Measurements from ENCODE around the gene FABP7. TPM values are rescaled to one million over a fixed set of nuclear protein-coding genes. Genes with fewer than 3 reads are reported as not detected.

The FABP7 gene
- total and polyA plus RNA-seq, 2 donors (not counting 1 experiment from before 2014, with no cell fraction given) = not detected

- Histone ChIP-seq H3K4me2 (replicated peaks; ENCODE audit: low read depth, low read length, poor library complexity, severe bottlenecking) (no peak overlapping the region), H3K9ac (ENCODE audit: low read length) (no peak overlapping the region), H3K4me1 (ENCODE audit: control insufficient read depth in 2 of 2, insufficient read depth in 2 of 2, low read length in 2 of 2) (no peaks in the 10 kb centered on the region), H3K36me3 (replicated peaks in 1 of 2; ENCODE audit: control extremely low read depth in 1 of 2, control insufficient read depth in 1 of 2, extremely low read depth in 1 of 2, insufficient read depth in 2 of 2, low read length in 1 of 2) (no peaks in the 10 kb centered on the region), H3K9me3 (ENCODE audit: control extremely low read depth in 1 of 3, control insufficient read depth in 2 of 3, insufficient read depth in 1 of 3, low read length in 2 of 3) (no peaks in the 10 kb centered on the region), H3K27ac (ENCODE audit: low read length in 2 of 2) (no peak overlapping the region), H3K4me3 (ENCODE audit: control extremely low read depth in 1 of 5, extremely low read depth in 1 of 5, insufficient read depth in 1 of 5, low read depth in 2 of 5, low read length in 4 of 5) (no peak overlapping the region), H3K27me3 (replicated peaks in 1 of 4; ENCODE audit: control extremely low read depth in 1 of 4, control insufficient read depth in 3 of 4, insufficient read depth in 4 of 4, low read length in 3 of 4) (no peaks in the 10 kb centered on the region), H3K79me2 (ENCODE audit: control insufficient read depth, insufficient read depth, low read length) (no peaks in the 10 kb centered on the region), H2AFZ (ENCODE audit: insufficient read depth, low read depth, low read length, poor library complexity, severe bottlenecking) (no peak overlapping the region), H4K20me1 (ENCODE audit: control insufficient read depth, insufficient read depth, low read length, poor library complexity, severe bottlenecking) (no peaks in the 10 kb centered on the region)
- Mint-ChIP-seq H3K9me3 (ENCODE audit: insufficient read depth) (no peaks in the 10 kb centered on the region), H3K27ac (no peak overlapping the region), H3K4me1 (no peaks in the 10 kb centered on the region), H3K27me3 (peaks cover 6% of the 10 kb centered on the region), H3K4me3 (no peak overlapping the region)
- ATAC-seq (ENCODE audit: low read depth) (no peak), DNase-seq (no peak)
- POLR2A ChIA-PET = no interaction called here
- intact Hi-C loops (cut with micrococcal nuclease) = no loop called here
- CTCF ChIA-PET = no interaction called here
- TF ChIP-seq EZH2 (IDR thresholded peaks at IDR 0.05; ENCODE audit: borderline replicate concordance, insufficient read depth, low read depth, low read length, poor library complexity, severe bottlenecking) (no peak), CTCF (IDR thresholded peaks at IDR 0.05) (no peak)
Observed at GRCh38 chr6:122775975-122776374, 3.5 kb upstream of the FABP7 start.

- intact Hi-C loops (cut with micrococcal nuclease) = no loop called here
- CTCF ChIA-PET = no interaction called here
- Histone ChIP-seq H3K79me2 (ENCODE audit: control insufficient read depth, insufficient read depth, low read length) (no peaks in the 10 kb centered on the region), H3K9me3 (ENCODE audit: control extremely low read depth in 1 of 3, control insufficient read depth in 2 of 3, insufficient read depth in 1 of 3, low read length in 2 of 3) (no peaks in the 10 kb centered on the region), H3K27me3 (replicated peaks in 1 of 4; ENCODE audit: control extremely low read depth in 1 of 4, control insufficient read depth in 3 of 4, insufficient read depth in 4 of 4, low read length in 3 of 4) (no peaks in the 10 kb centered on the region), H3K4me1 (ENCODE audit: control insufficient read depth in 2 of 2, insufficient read depth in 2 of 2, low read length in 2 of 2) (no peaks in the 10 kb centered on the region), H3K4me3 (ENCODE audit: control extremely low read depth in 1 of 5, extremely low read depth in 1 of 5, insufficient read depth in 1 of 5, low read depth in 2 of 5, low read length in 4 of 5) (no peak overlapping the region), H3K9ac (ENCODE audit: low read length) (no peak overlapping the region), H2AFZ (ENCODE audit: insufficient read depth, low read depth, low read length, poor library complexity, severe bottlenecking) (no peak overlapping the region), H3K27ac (ENCODE audit: low read length in 2 of 2) (no peak overlapping the region), H3K4me2 (replicated peaks; ENCODE audit: low read depth, low read length, poor library complexity, severe bottlenecking) (no peak overlapping the region), H4K20me1 (ENCODE audit: control insufficient read depth, insufficient read depth, low read length, poor library complexity, severe bottlenecking) (no peaks in the 10 kb centered on the region), H3K36me3 (replicated peaks in 1 of 2; ENCODE audit: control extremely low read depth in 1 of 2, control insufficient read depth in 1 of 2, extremely low read depth in 1 of 2, insufficient read depth in 2 of 2, low read length in 1 of 2) (no peaks in the 10 kb centered on the region)
- DNase-seq (no peak), ATAC-seq (ENCODE audit: low read depth) (no peak)
- no peak overlapping the region for H3K4me3 Mint-ChIP-seq
- H3K9me3 Mint-ChIP-seq (ENCODE audit: insufficient read depth) = no peaks in the 10 kb centered on the region
- no peaks in the 10 kb centered on the region for H3K4me1 Mint-ChIP-seq
- TF ChIP-seq EZH2 (IDR thresholded peaks at IDR 0.05; ENCODE audit: borderline replicate concordance, insufficient read depth, low read depth, low read length, poor library complexity, severe bottlenecking) = no peak
- no peak for TF ChIP-seq CTCF (IDR thresholded peaks at IDR 0.05)
- H3K27me3 Mint-ChIP-seq = peaks cover 6% of the 10 kb centered on the region
- POLR2A ChIA-PET = no interaction called here
- H3K27ac Mint-ChIP-seq = no peak overlapping the region
- 100% methylated on average over 5 of the region's 5 CpGs for WGBS (ENCODE audit: insufficient coverage)
Observed at GRCh38 chr6:122778302-122778701, 1.2 kb upstream of the FABP7 start.
